NOMO-1 (cell line): ENCODE data around the gene FMNL2.

Experiments used
- DNase-seq, 2 experiments: peaks; one replicate each; lab custom pipeline; 2025; ENCODE audit not compliant: unreplicated experiment in 2 of 2; lab: John Stamatoyannopoulos, UW

FMNL2 gene

GRCh38 chr2:152444448-152444847, 109.5 kb downstream of the FMNL2 start:
- no peak for DNase-seq

- no peak for DNase-seq
These were observed 110.4 kb downstream of the FMNL2 start for GRCh38 chr2:152445375-152445774.

- DNase-seq: no peak
These were observed 110.8 kb downstream of the FMNL2 start for GRCh38 chr2:152445791-152446201.

GRCh38 chr2:152446213-152446612, 111.2 kb downstream of the FMNL2 start:
- DNase-seq: no peak

GRCh38 chr2:152447897-152448296, 112.9 kb downstream of the FMNL2 start:
- DNase-seq: no peak

- DNase-seq: no peak
These were observed 113.6 kb downstream of the FMNL2 start for GRCh38 chr2:152448606-152449005.

- no peak for DNase-seq
These were observed 114.6 kb downstream of the FMNL2 start for GRCh38 chr2:152449578-152449977.

- no peak for DNase-seq
These were observed 115.2 kb downstream of the FMNL2 start for GRCh38 chr2:152450176-152450575.

GRCh38 chr2:152452256-152452973, 117.4 kb downstream of the FMNL2 start:
- no peak for DNase-seq

- no peak for DNase-seq
These were observed 118.3 kb downstream of the FMNL2 start for GRCh38 chr2:152453129-152453911.

GRCh38 chr2:152454371-152454770, 119.4 kb downstream of the FMNL2 start:
- no peak for DNase-seq

- DNase-seq: no peak
These were observed 120.0 kb downstream of the FMNL2 start for GRCh38 chr2:152454960-152455359.

- no peak for DNase-seq
These were observed 120.8 kb downstream of the FMNL2 start for GRCh38 chr2:152455738-152456137.

GRCh38 chr2:152456262-152456661, 121.3 kb downstream of the FMNL2 start:
- no peak for DNase-seq

GRCh38 chr2:152458441-152458940, 123.5 kb downstream of the FMNL2 start:
- DNase-seq: no peak

GRCh38 chr2:152459091-152459490, 124.1 kb downstream of the FMNL2 start:
- no peak for DNase-seq

GRCh38 chr2:152460567-152460966, 125.6 kb downstream of the FMNL2 start:
- no peak for DNase-seq

- DNase-seq: no peak
These were observed 127.1 kb downstream of the FMNL2 start for GRCh38 chr2:152462120-152462519.

- DNase-seq: no peak
These were observed 127.8 kb downstream of the FMNL2 start for GRCh38 chr2:152462779-152463178.

GRCh38 chr2:152464851-152465470, 130.0 kb downstream of the FMNL2 start:
- no peak for DNase-seq

- no peak for DNase-seq
These were observed 130.6 kb downstream of the FMNL2 start for GRCh38 chr2:152465541-152465940.

GRCh38 chr2:152466041-152466440, 131.1 kb downstream of the FMNL2 start:
- DNase-seq: no peak
